Measurements from ENCODE around the gene A2M. TPM values are rescaled to one million over a fixed set of nuclear protein-coding genes. Genes with fewer than 3 reads are reported as not detected.

The A2M gene
- total and polyA plus RNA-seq, 9 of the 15 experiments (the other 6 are each of a cell fraction or from before 2014, with no cell fraction given): 0.08 to 2.3 TPM; not detected in 7

GRCh38 chr12:9113987-9114309 is 1.8 kb downstream of the A2M start:
- DNase-seq (ENCODE audit: extremely low read depth in 1 of 4, low spot score in 3 of 4) (no peak), ATAC-seq (no peak), FAIRE-seq (no peak)
- POLR2A ChIA-PET: no interaction called here
- Histone ChIP-seq H3K79me2 (ENCODE audit: control insufficient read depth, insufficient read depth, low read length) (no peaks in the 10 kb centered on the region), H2AFZ (ENCODE audit: low read depth, low read length) (no peak overlapping the region), H3K9ac (ENCODE audit: insufficient read depth in 1 of 2, low read depth in 2 of 2, low read length in 2 of 2) (no peak overlapping the region), H3K9me3 (replicated peaks; ENCODE audit: control insufficient read depth, insufficient read depth, low read depth, low read length) (no peaks in the 10 kb centered on the region), H3K27me3 (ENCODE audit: control insufficient read depth in 2 of 2, insufficient read depth in 2 of 2, low read length in 2 of 2) (no peaks in the 10 kb centered on the region; a peak in 1 of 5 replicates), H3K4me2 (ENCODE audit: insufficient read depth, low read length) (no peak overlapping the region), H4K20me1 (replicated peaks; ENCODE audit: control insufficient read depth, insufficient read depth, low read length) (no peaks in the 10 kb centered on the region), H3K9me1 (ENCODE audit: control insufficient read depth, insufficient read depth, low read length) (no peaks in the 10 kb centered on the region), H3K4me1 (replicated peaks in 1 of 2; ENCODE audit: control insufficient read depth in 2 of 2, insufficient read depth in 2 of 2, low read length in 2 of 2) (no peaks in the 10 kb centered on the region), H3K27ac (ENCODE audit: extremely low read depth, low read depth, low read length) (no peak overlapping the region), H3K4me3 (no peak overlapping the region), H3K36me3 (ENCODE audit: control insufficient read depth, insufficient read depth, low read length) (no peaks in the 10 kb centered on the region)
- in situ Hi-C loops (cut with MboI) (no loop called here), intact Hi-C loops (cut with micrococcal nuclease) (no loop called here)
- CTCF ChIA-PET (ENCODE audit: low intra/inter-chr PET ratio): no interaction called here
- BruUV-seq (replicated peaks): no TSS peak
- WGBS (ENCODE audit: insufficient coverage, low coverage, missing lambda C conversion rate): 0% methylated on average over 1 of the region's 1 CpG
- TF ChIP-seq ZNF586 (CRISPR knock-in tag; conservative IDR thresholded peaks at IDR 0.05) (no peak), SAFB2 (IDR thresholded peaks at IDR 0.05; ENCODE audit: borderline replicate concordance, low read depth, low read length, severe bottlenecking) (no peak), RREB1 (CRISPR knock-in tag; IDR thresholded peaks at IDR 0.05) (no peak), PBX2 (CRISPR knock-in tag; IDR thresholded peaks at IDR 0.05; ENCODE audit: low read depth) (no peak), PBX2 (tag; conservative IDR thresholded peaks at IDR 0.05; ENCODE audit: low read depth) (no peak), ZNF407 (IDR thresholded peaks at IDR 0.05; ENCODE audit: low read depth) (no peak)

All from K562 (cell line).